ENCODE data around the gene TPPP.

GRCh38 chr5:643811-644271, 49.3 kb downstream of the TPPP start:
- TF ChIP-seq CTCF (IDR thresholded peaks at IDR 0.05; ENCODE audit: insufficient read depth, low read depth, low read length) (no peak), EZH2 (IDR thresholded peaks at IDR 0.05; ENCODE audit: insufficient read depth, low read length) (no peak)

Data from astrocyte (in vitro differentiated cells and primary cell).